ENCODE results near the gene HK1. TPM values are rescaled to one million over a fixed set of nuclear protein-coding genes. Genes with fewer than 3 reads are reported as not detected.
A peak's percentile ranks its signal among the peaks of the same experiment; 100 is the strongest.

The HK1 gene
- total and polyA plus RNA-seq, 11 donors, result 83.0 to 310 (median 227) TPM

- Histone ChIP-seq H3K27me3 (no peaks in the 10 kb centered on the region), H3K9me3 (no peaks in the 10 kb centered on the region), H3K27ac (no peak overlapping the region), H3K4me1 (peaks cover 2 to 52% (median 20%) of the 10 kb centered on the region in 12 donors), H3K36me3 (peaks cover 0 to 22% (median 9%) of the 10 kb centered on the region in 9 donors), H3K4me3 (no peak overlapping the region)
- TF ChIP-seq POLR2A (IDR thresholded peaks at IDR 0.05), result no peak
- TF ChIP-seq CTCF (IDR thresholded peaks at IDR 0.05), result no peak
- 80 to 99% (median 97%) methylated on average over 4 of the region's 4 CpGs for WGBS, 4 donors
- intact Hi-C loops (cut with DNase I), result no loop called here
- no peak for ATAC-seq
- no peak for DNase-seq
These were observed 73.3 kb downstream of the HK1 start for GRCh38 chr10:69351589-69351988.

GRCh38 chr10:69352569-69353264, 74.4 kb downstream of the HK1 start:
- ATAC-seq (no peak), DNase-seq (peak in 1 of 5 donors; percentile 1)
- intact Hi-C loops (cut with DNase I), result no loop called here
- WGBS, 4 donors, result 94 to 98% (median 96%) methylated on average over 4 of the region's 4 CpGs
- no peak for TF ChIP-seq CTCF (IDR thresholded peaks at IDR 0.05)
- TF ChIP-seq POLR2A (IDR thresholded peaks at IDR 0.05), result no peak
- Histone ChIP-seq H3K4me1 (peaks cover 2 to 45% (median 13%) of the 10 kb centered on the region in 12 donors), H3K4me3 (no peak overlapping the region), H3K27ac (no peak overlapping the region), H3K27me3 (no peaks in the 10 kb centered on the region), H3K9me3 (no peaks in the 10 kb centered on the region), H3K36me3 (peaks cover 0 to 22% (median 8%) of the 10 kb centered on the region in 9 donors)

GRCh38 chr10:69353977-69354635, 75.8 kb downstream of the HK1 start:
- H3K27ac ChIP-seq, result no peak overlapping the region
- intact Hi-C loops (cut with DNase I), result no loop called here
- no peak for TF ChIP-seq POLR2A (IDR thresholded peaks at IDR 0.05)
- TF ChIP-seq CTCF (IDR thresholded peaks at IDR 0.05), result no peak
- H3K4me1 ChIP-seq, result peaks cover 0 to 45% (median 14%) of the 10 kb centered on the region in 12 donors
- no peaks in the 10 kb centered on the region for H3K9me3 ChIP-seq
- ATAC-seq (no peak), DNase-seq (peak in 1 of 5 donors; percentile 20)
- H3K36me3 ChIP-seq, result peaks cover 0 to 22% (median 5%) of the 10 kb centered on the region in 9 donors
- H3K27me3 ChIP-seq, result no peaks in the 10 kb centered on the region
- no peak overlapping the region for H3K4me3 ChIP-seq
- 85 to 93% (median 88%) methylated on average over 8 of the region's 8 CpGs for WGBS, 4 donors

- intact Hi-C loops (cut with DNase I), result loop anchor here in 1 of 10 donors (5.0 kb wide), 1 partner anchor 34 kb away; no protein-coding TSS in a partner anchor
- 96 to 99% (median 97%) methylated on average over 2 of the region's 2 CpGs for WGBS, 4 donors
- Histone ChIP-seq H3K4me1 (peaks cover 9 to 54% (median 30%) of the 10 kb centered on the region in 12 donors), H3K4me3 (no peak overlapping the region), H3K27ac (no peak overlapping the region), H3K27me3 (no peaks in the 10 kb centered on the region), H3K36me3 (peaks cover 0 to 17% (median 0%) of the 10 kb centered on the region in 9 donors), H3K9me3 (no peaks in the 10 kb centered on the region)
- TF ChIP-seq POLR2A (IDR thresholded peaks at IDR 0.05), result no peak
- DNase-seq (no peak), ATAC-seq (no peak)
These were observed 77.9 kb downstream of the HK1 start for GRCh38 chr10:69356187-69356586.
